Measurements from ENCODE around the gene RAD50. TPM values are rescaled to one million over a fixed set of nuclear protein-coding genes. Genes with fewer than 3 reads are reported as not detected.

Gene RAD50
- total RNA-seq, 4 donors from 2014 or later = 31.1 to 53.7 (median 35.0) TPM

GRCh38 chr5:132655821-132656773, 99.3 kb downstream of the RAD50 start:
- Histone ChIP-seq H3K36me3 (no peaks in the 10 kb centered on the region), H3K9me3 (no peaks in the 10 kb centered on the region), H3K27ac (no peak overlapping the region), H3K4me1 (peaks cover 0 to 15% (median 5%) of the 10 kb centered on the region in 3 donors), H3K27me3 (peaks cover 52% of the 10 kb centered on the region), H3K4me3 (peak overlapping the region; percentile 14 to 56)
- ATAC-seq = peak; percentile 14
- peak in 1 of 4 experiments; percentile 44 for TF ChIP-seq CTCF (IDR thresholded peaks at IDR 0.05)
- TF ChIP-seq POLR2AphosphoS5 (IDR thresholded peaks at IDR 0.05) = no peak
- 20% methylated on average over 3 of the region's 92 CpGs for WGBS, 2 donors (ENCODE audit: low coverage in 1 of 2)

GRCh38 chr5:132656774-132657355, 100.1 kb downstream of the RAD50 start:
- WGBS, 2 donors (ENCODE audit: low coverage in 1 of 2) = 60 to 100% methylated on average over 1 to 2 of the region's 12 CpGs
- H3K9me3 ChIP-seq = no peaks in the 10 kb centered on the region
- H3K4me1 ChIP-seq = peaks cover 0 to 15% (median 5%) of the 10 kb centered on the region in 3 donors
- no peak for TF ChIP-seq POLR2AphosphoS5 (IDR thresholded peaks at IDR 0.05)
- no peak for TF ChIP-seq EP300 (IDR thresholded peaks at IDR 0.05)
- TF ChIP-seq POLR2A (IDR thresholded peaks at IDR 0.05) = no peak
- no peak for TF ChIP-seq CTCF (IDR thresholded peaks at IDR 0.05)
- H3K27ac ChIP-seq = no peak overlapping the region
- no peaks in the 10 kb centered on the region for H3K36me3 ChIP-seq
- no peak for ATAC-seq
- peaks cover 52% of the 10 kb centered on the region for H3K27me3 ChIP-seq
- peak overlapping the region in 1 of 2 donors; percentile 56 for H3K4me3 ChIP-seq

- Histone ChIP-seq H3K4me1 (peaks cover 0 to 15% (median 5%) of the 10 kb centered on the region in 3 donors), H3K36me3 (no peaks in the 10 kb centered on the region), H3K9me3 (no peaks in the 10 kb centered on the region), H3K4me3 (no peak within 1 kb of the TSS), H3K27me3 (peaks cover 52% of the 10 kb centered on the region), H3K27ac (no peak within 1 kb of the TSS)
- TF ChIP-seq POLR2A (IDR thresholded peaks at IDR 0.05) = no peak
- TF ChIP-seq POLR2AphosphoS5 (IDR thresholded peaks at IDR 0.05) = no peak
- TF ChIP-seq EP300 (IDR thresholded peaks at IDR 0.05) = no peak
- TF ChIP-seq CTCF (IDR thresholded peaks at IDR 0.05) = no peak
- ATAC-seq = no peak
- WGBS, 2 donors (ENCODE audit: low coverage in 1 of 2) = 95 to 96% methylated on average over 6 to 7 of the region's 12 CpGs
Observed at GRCh38 chr5:132657676-132658380, 101.1 kb downstream of the RAD50 start, which contains the start of gene IL13. TSS of gene IL13 (plus strand) at chr5:132658173. CDS start at chr5:132658187, 14 bp downstream.

GRCh38 chr5:132658381-132659302, 101.9 kb downstream of the RAD50 start:
- 91% methylated on average over 4 of the region's 9 CpGs; no CpG with 5 or more reads in 1 of the 2 donors for WGBS, 2 donors (ENCODE audit: low coverage in 1 of 2)
- no peak for ATAC-seq
- no peak for TF ChIP-seq POLR2AphosphoS5 (IDR thresholded peaks at IDR 0.05)
- Histone ChIP-seq H3K27me3 (peaks cover 52% of the 10 kb centered on the region), H3K4me1 (peaks cover 0 to 15% (median 5%) of the 10 kb centered on the region in 3 donors), H3K36me3 (no peaks in the 10 kb centered on the region), H3K9me3 (no peaks in the 10 kb centered on the region), H3K4me3 (no peak overlapping the region), H3K27ac (no peak overlapping the region)
